GM19468 (cell line): ENCODE data around the gene KCNK16.
A peak's percentile ranks its signal among the peaks of the same experiment; 100 is the strongest.

Source experiments
- ATAC-seq: cut with Tn5 transposase; IDR thresholded peaks from one replicate; pipeline ENCODE4 v1.9.1; 2021; ENCODE audit warnings: mild to moderate bottlenecking, moderate library complexity, moderate number of reproducible peaks; ENCODE audit not compliant: unreplicated experiment; ENCODE audit errors: extremely low read depth

The KCNK16 gene

DNA sequence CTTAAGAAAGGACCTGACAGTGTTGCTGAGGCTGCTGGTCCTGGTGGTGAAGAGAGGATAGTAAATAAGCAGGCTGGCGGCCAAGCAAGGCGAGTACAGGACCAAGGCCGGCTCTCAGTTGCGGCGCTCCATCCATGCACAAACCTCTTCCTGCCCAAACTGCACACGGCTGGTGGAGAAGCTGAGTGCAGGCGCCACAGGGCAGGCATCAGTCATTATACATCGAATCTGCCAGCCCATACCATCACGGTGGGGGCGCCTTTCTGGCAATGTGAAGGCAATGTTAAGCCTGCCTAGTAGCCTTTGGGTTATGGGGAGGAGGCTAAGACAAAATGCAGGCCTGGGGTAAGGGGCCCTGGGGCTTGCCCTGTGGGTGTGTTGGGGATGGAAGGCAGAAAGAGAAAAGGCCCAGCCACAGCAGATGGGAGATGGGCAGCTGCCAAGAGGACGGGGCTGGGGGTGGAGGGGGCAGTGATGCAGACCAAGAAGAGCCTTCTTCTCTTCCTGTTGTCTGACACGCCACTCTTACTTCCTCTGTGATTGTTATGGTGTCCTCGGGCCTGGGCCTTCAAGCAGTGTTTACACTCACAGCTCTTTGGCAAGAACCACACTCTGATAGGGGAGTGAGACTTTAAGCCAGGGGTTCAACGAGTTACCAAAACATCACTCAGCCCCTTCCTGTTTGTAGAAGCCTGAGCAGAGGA is 20.3 kb upstream of the KCNK16 start:
- no peak for ATAC-seq

DNA sequence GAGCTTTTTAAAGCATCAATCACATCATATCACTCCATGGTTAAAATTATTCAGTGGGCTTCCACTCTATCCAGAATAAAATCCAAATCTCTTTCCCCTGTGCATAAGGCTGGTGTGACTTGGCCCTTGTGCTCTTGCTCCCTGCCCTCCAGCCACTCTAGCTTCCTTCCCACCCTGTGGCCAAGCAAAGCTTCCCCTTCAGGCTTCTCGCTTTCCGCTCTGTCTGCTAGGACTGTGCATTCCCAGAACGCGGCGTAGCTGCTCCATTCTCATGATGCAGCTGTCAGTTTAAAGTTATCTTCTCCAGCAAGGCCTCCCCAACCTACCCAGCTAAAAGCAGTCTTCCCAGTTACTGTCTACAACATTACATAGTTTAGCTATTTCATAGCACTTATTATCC is 19.4 kb upstream of the KCNK16 start:
- no peak for ATAC-seq

GRCh38 chr6:39341352-39341751 is 18.9 kb upstream of the KCNK16 start:
- no peak for ATAC-seq

DNA sequence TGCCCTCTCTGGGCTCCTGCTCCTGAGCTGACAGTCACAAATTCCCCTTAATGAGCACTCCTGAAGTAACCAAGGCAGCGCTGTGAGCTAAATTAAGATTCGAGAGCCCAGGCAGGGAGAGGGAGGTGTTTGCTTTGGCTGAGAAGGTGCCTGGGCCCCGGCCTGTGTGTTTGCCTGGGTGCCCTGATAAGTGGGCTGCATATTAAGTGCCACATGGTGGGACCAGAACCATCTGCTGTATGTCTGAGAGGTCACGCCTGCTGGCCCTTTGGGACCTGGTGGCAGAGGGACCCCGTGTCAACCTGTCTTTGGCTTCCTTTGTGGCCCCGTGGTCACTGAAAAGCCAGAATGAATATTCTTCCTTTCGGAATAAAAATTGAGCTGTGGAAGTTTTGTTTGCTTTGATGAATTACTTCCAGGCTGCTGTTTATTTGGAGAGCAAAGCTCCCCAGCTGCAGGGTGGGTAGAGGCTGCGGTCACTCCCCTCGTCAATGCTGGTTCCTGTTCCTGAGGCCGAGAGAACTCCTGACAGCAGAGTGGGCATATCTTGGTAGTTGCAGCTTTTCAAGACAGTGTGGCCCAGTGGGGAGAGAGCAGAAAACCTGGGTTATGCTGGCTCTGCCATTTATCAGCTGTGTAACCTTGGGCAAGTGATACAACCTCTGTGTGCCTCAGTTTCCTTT is 17.5 kb upstream of the KCNK16 start:
- ATAC-seq = no peak

GRCh38 chr6:39339096-39339867 is 16.8 kb upstream of the KCNK16 start:
- ATAC-seq = no peak

DNA sequence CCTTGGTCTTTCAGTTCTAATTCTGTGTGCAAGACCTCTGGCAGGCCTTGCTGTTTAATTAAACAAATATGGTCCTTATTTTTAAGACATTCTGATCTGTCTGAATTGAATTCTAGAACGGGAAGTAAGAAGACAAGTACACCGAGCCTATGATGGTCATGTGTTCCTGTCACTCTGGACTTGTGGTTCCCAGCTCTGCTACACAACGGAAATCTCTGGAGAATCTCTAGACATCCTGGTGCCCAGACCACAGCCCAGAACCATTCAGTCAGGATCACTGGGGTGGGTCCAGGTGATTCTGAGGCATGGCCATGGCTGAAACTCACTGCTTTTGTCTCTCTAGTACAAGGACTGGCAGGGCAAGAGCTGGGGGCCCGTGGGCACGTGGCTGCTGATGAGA is 15.9 kb upstream of the KCNK16 start:
- no peak for ATAC-seq

- no peak for ATAC-seq
These were observed 13.5 kb upstream of the KCNK16 start for GRCh38 chr6:39335780-39336545.

DNA sequence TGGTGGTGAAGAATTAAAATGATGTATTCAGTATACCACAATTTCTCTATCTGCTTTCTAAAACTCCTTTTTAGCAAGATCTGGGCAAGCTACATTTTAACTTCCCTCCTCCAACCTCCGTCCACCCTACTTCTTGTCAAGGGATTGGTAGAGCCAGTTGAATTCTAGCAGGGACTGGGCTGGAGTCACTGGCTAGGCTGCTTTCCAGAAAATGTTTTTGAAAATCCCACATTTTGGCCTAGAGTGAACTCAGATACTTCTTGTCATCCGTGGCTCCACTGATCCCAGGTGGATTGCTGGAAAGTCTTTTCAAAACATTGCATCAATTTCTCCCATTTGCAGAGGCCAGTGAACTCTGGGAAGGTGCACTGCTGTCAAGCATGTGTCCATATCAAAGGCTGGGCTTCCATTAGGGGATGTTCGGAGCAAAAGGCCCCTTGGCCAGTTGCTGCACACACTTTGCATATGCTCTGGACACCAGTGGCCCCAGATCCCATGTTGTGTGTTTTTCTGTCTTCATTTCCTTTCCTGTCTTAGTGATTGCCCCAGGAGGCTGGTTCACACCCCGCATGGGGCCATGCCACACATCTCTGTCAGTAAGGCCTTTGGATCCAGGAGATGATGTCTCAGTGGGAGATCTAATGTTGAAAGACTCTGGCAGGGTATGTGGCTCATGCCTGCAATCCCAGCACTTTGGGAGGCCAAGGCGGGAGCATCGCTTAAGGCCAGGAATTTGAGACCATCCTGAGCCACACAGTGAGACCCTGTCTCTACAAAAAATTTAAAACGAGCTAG is 11.3 kb upstream of the KCNK16 start:
- no peak for ATAC-seq

GRCh38 chr6:39330476-39330875 is 8.0 kb upstream of the KCNK16 start:
- no peak for ATAC-seq

- ATAC-seq = peak; percentile 52
These were observed 7.6 kb upstream of the KCNK16 start for GRCh38 chr6:39330057-39330456.

GRCh38 chr6:39328066-39328465 is 5.6 kb upstream of the KCNK16 start:
- ATAC-seq = no peak

DNA sequence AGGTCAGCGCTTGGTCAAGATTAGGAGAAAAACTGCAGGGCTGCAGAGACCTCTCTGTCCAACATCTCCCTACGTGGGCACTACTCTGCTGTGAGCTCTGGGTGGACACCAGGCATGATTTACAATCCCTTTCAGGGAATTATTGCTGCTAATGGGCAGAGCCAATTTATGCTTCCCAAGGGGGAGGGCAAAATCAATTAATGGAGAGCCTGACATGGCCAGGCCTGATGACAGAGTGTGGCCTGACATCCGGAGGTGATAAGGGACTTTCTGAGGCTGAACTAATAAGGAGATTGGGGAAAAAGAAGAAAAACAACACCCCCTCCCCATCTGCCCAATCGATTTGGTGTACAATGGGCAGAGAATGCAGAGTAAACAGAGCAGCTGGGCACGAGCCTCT is 5.0 kb upstream of the KCNK16 start:
- ATAC-seq = no peak

- ATAC-seq = no peak
These were observed 741 bp downstream of the KCNK16 start for GRCh38 chr6:39321761-39322160.

DNA sequence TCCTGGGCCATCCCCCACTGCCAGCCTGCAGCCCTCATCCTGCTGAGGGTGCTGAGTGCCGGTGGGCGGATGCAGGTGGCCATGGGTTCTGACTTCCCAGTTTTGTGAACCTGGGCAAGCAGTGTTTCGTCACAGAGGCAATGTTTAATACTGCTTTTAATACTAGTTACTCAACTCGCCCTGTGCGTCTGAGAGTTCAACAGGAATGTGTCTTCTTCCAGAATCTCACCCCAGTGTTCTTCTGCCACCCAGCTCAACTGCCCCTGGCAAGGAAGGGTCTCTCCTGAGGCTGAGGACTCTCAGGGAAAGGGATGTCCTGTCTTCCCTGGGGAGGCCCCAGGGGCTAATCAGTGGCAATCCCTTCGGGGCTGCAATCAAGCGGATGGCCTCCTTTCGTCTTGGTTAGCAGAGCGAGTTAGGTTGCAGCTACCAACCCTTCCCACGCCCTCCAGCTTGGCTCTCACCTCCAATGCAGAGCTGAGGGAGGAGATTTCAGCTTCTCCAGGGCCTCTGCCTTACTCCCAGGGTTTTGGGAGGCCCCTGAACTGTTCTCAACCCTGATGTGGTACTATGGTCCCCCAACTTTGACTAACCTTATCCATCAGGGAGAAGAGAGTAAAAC is 2.0 kb downstream of the KCNK16 start:
- no peak for ATAC-seq

- no peak for ATAC-seq
These were observed 2.7 kb downstream of the KCNK16 start for GRCh38 chr6:39319621-39320362.

DNA sequence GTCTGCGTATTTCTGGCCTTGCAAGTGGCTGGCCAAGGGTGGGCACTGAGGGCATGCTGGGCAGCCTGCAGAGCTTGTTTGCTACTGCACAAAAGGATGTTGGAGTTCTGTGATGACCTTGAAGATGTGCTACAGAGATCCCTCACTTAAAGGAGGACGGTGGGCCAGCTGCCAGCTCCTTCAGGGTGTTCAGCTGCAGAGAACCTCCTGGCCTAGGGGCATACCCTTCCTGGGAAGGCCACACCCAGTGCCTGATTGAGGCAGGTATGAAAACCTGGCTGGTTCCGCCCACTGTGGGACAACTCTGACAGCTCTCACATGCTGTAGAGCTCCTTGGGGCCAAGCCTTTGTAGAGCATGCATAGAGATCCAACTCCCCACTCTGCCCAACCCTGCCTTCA is 5.2 kb downstream of the KCNK16 start:
- no peak for ATAC-seq

- no peak for ATAC-seq
These were observed 8.2 kb downstream of the KCNK16 start, which contains the start of gene KCNK17 for GRCh38 chr6:39314273-39314795. TSS of gene KCNK17 (minus strand) at chr6:39314419. CDS start at chr6:39314320, 99 bp downstream.

- ATAC-seq = no peak
These were observed 8.8 kb downstream of the KCNK16 start for GRCh38 chr6:39313526-39314272.
